GM12878 (cell line): ENCODE measurements around the gene NCL.

ENCODE experiments used
- CBX5 ChIP-seq: sonication (generic); IDR thresholded peaks from 2 replicates; pipeline ENCODE4 v1.6.1; 2016; ENCODE audit warnings: low read depth, moderate library complexity, mild to moderate bottlenecking, inconsistent platforms
- CTCF ChIP-seq, 3 experiments: IDR thresholded peaks in 2 of 3; conservative IDR thresholded peaks in 1 of 3; 2 replicates each; pipeline ENCODE4 v1.5.1; 2011; ENCODE audit warnings: low read depth in 3 of 3, low read length in 3 of 3, mild to moderate bottlenecking in 3 of 3, control low read depth in 2 of 3, moderate library complexity in 2 of 3, inconsistent platforms in 1 of 3, mixed read lengths in 1 of 3; ENCODE audit not compliant: control insufficient read depth in 2 of 3, insufficient read depth in 1 of 3; ENCODE audit errors: extremely low read depth in 1 of 3
- POLR2A ChIP-seq: IDR thresholded peaks from 2 replicates; pipeline ENCODE4 v1.6.1; 2011; ENCODE audit warnings: low read depth, mild to moderate bottlenecking, low read length
- POLR2AphosphoS2 ChIP-seq: IDR thresholded peaks from 2 replicates; pipeline ENCODE4 v1.6.1; 2011; ENCODE audit warnings: low read depth, mild to moderate bottlenecking, low read length, improper control_type of control experiment, moderate library complexity
- RAD21 ChIP-seq: IDR thresholded peaks from 2 replicates; pipeline ENCODE4 v1.6.1; 2011; ENCODE audit warnings: mild to moderate bottlenecking, low read depth, low read length, moderate library complexity; ENCODE audit not compliant: insufficient read depth
- SIN3A ChIP-seq: IDR thresholded peaks from 2 replicates; pipeline ENCODE4 v1.6.1; 2012; ENCODE audit warnings: low read depth, low read length, improper control_type of control experiment
- TARDBP ChIP-seq: IDR thresholded peaks from 2 replicates; pipeline ENCODE4 v1.6.1; 2016; ENCODE audit warnings: borderline replicate concordance
- USF2 ChIP-seq: IDR thresholded peaks from 2 replicates; pipeline ENCODE4 v1.6.1; 2011; ENCODE audit warnings: low read depth, low read length, improper control_type of control experiment, borderline replicate concordance
- ZNF687 ChIP-seq: fragments of 450-650 bp; IDR thresholded peaks from 2 replicates; pipeline ENCODE4 v1.6.1; 2017; ENCODE audit warnings: mild to moderate bottlenecking, moderate library complexity

- TF ChIP-seq USF2 (no peak), POLR2AphosphoS2 (no peak), CBX5 (no peak), RAD21 (no peak), TARDBP (no peak), SIN3A (no peak), ZNF687 (no peak), POLR2A (no peak), CTCF (IDR thresholded peaks at IDR 0.05 in 2 of 3, conservative IDR thresholded peaks at IDR 0.05 in 1 of 3; ENCODE audit: control insufficient read depth in 2 of 3, extremely low read depth in 1 of 3, insufficient read depth in 1 of 3, low read depth in 3 of 3, low read length in 3 of 3) (no peak)
Observed at GRCh38 chr2:231480781-231481180, 16.5 kb upstream of the NCL start.
